ENCODE measurements around the gene SGK1.

The SGK1 gene

DNA sequence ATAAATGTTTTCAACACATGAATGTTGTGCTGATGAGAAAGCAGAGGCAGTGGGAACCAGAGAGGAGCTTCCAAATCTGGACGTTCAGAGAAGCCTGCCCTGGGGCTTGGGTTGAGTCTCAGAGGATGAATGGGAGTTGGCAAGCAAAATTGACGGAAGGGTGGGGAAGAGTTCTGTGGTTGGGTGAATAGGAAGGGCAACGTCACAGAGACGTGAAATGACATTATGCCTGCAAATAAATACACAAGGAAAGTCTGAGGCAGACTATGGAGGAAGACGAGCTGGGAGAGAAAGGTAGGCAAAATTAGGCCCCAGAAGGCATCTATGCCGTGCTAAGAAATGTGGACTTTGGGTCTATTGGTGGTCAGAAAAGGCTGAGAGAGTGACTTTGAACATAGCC is 25.2 kb upstream of the SGK1 start:
- DNase-seq (ENCODE audit: extremely low spot score) = no peak
- ChIA-PET POLR2A (no interaction called here), CTCF (interaction anchor here (0.6 kb wide), 1 partner anchor 10 kb away, joined by 3 read pairs; no protein-coding TSS in a partner anchor)
- TF ChIP-seq HDGF (IDR thresholded peaks at IDR 0.05; ENCODE audit: borderline replicate concordance) = no peak
- no peak for TF ChIP-seq ARNT (IDR thresholded peaks at IDR 0.05)
- no peak for TF ChIP-seq FOXA1 (IDR thresholded peaks at IDR 0.05)
- TF ChIP-seq, protein P1, sequence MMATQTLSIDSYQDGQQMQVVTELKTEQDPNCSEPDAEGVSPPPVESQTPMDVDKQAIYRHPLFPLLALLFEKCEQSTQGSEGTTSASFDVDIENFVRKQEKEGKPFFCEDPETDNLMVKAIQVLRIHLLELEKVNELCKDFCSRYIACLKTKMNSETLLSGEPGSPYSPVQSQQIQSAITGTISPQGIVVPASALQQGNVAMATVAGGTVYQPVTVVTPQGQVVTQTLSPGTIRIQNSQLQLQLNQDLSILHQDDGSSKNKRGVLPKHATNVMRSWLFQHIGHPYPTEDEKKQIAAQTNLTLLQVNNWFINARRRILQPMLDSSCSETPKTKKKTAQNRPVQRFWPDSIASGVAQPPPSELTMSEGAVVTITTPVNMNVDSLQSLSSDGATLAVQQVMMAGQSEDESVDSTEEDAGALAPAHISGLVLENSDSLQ (IDR thresholded peaks at IDR 0.05) = no peak
- TF ChIP-seq FOXK2 (IDR thresholded peaks at IDR 0.05) = no peak

DNA sequence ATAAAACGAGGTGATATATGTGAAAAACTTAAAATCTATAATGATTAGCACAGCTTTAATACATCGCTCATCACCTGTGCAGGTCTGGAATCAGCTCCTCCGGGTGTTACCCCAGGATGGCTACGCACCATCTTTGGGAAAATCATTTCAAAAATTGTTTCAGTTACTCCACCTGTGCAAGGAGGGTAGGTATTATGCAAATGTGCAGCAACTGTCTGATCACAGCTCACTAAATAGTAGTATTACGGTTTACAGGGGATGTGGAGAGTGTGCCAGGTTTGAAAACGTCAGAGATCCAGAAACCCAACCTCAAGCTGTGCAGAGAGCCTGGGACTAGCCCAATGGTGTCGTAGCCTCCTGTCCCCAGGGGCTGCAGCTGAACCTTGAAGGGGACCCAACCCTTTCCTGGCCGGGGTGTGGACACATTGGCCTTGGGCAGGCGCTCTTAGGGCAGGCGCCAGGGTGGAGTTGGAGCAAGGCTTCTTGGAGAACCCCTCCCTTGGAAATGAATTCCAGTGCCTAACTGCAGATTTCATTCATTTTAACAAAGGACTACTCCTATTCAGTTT is 24.2 kb upstream of the SGK1 start:
- TF ChIP-seq FOXK2 (IDR thresholded peaks at IDR 0.05) (no peak), FOXM1 (IDR thresholded peaks at IDR 0.05; ENCODE audit: borderline replicate concordance) (no peak), NFRKB (IDR thresholded peaks at IDR 0.05) (no peak), LEF1 (IDR thresholded peaks at IDR 0.05; ENCODE audit: borderline replicate concordance) (no peak), ELF4 (IDR thresholded peaks at IDR 0.05) (no peak), SUZ12 (IDR thresholded peaks at IDR 0.05) (no peak), SP1 (IDR thresholded peaks at IDR 0.05) (no peak), HDGF (IDR thresholded peaks at IDR 0.05; ENCODE audit: borderline replicate concordance) (no peak), BHLHE40 (IDR thresholded peaks at IDR 0.05; ENCODE audit: borderline replicate concordance) (no peak), ZNF384 (IDR thresholded peaks at IDR 0.05) (no peak), CTBP1 (IDR thresholded peaks at IDR 0.05; ENCODE audit: borderline replicate concordance) (no peak), L3MBTL2 (conservative IDR thresholded peaks at IDR 0.05) (no peak), TARDBP (IDR thresholded peaks at IDR 0.05) (no peak), ARNT (IDR thresholded peaks at IDR 0.05) (no peak), FOXA1 (IDR thresholded peaks at IDR 0.05) (no peak)
- TF ChIP-seq, protein P1 (IDR thresholded peaks at IDR 0.05) = no peak
- no peak for DNase-seq (ENCODE audit: extremely low spot score)
- ChIA-PET POLR2A (no interaction called here), CTCF (no interaction called here)

DNA sequence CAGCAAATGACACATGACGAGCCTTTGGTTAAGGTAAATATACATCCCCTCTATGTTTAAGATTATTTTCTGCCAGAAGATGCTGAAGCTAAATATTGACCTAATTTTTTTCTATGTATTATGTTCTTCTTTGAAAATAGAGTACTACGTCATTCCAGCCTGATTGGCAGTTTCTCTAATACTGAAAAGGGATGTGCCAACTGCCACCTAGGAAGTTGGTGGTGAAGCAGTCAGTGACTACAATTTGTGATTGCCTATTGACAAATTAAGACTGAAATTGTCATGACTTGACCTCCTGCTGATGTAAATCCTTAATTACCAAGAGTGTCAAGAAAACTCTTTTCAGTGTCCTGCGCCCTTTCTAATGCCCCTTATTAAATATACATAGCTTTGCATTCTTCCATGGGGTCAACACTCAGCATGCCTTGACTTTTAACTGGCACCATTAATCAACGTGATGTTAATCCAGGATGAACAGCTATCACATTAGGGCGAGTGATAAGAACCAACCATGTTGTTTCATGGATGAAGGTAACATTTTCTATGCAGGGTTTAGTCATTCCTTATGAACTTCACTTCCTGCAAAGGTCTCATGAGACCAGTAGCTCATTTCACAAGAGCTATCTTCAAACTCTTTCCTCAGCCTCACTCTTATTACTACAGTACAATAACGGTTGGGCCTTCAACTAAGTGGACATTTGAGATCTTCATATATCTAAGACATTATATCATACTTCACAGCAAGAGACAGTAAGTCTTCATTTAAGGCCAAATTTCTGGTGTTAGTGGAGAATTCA is 22.5 kb upstream of the SGK1 start:
- no peak for TF ChIP-seq FOXM1 (IDR thresholded peaks at IDR 0.05; ENCODE audit: borderline replicate concordance)
- no peak for TF ChIP-seq ARNT (IDR thresholded peaks at IDR 0.05)
- TF ChIP-seq SP1 (IDR thresholded peaks at IDR 0.05) = no peak
- no peak for TF ChIP-seq HDGF (IDR thresholded peaks at IDR 0.05; ENCODE audit: borderline replicate concordance)
- TF ChIP-seq BHLHE40 (IDR thresholded peaks at IDR 0.05; ENCODE audit: borderline replicate concordance) = no peak
- TF ChIP-seq NFRKB (IDR thresholded peaks at IDR 0.05) = no peak
- TF ChIP-seq, protein P1 (IDR thresholded peaks at IDR 0.05) = no peak
- TF ChIP-seq ELF4 (IDR thresholded peaks at IDR 0.05) = no peak
- no peak for TF ChIP-seq TARDBP (IDR thresholded peaks at IDR 0.05)
- TF ChIP-seq ZNF384 (IDR thresholded peaks at IDR 0.05) = no peak
- TF ChIP-seq SUZ12 (IDR thresholded peaks at IDR 0.05) = no peak
- TF ChIP-seq CTBP1 (IDR thresholded peaks at IDR 0.05; ENCODE audit: borderline replicate concordance) = no peak
- no peak for TF ChIP-seq LEF1 (IDR thresholded peaks at IDR 0.05; ENCODE audit: borderline replicate concordance)
- no peak for TF ChIP-seq FOXA1 (IDR thresholded peaks at IDR 0.05)
- no peak for TF ChIP-seq FOXK2 (IDR thresholded peaks at IDR 0.05)
- TF ChIP-seq L3MBTL2 (conservative IDR thresholded peaks at IDR 0.05) = no peak
- POLR2A ChIA-PET = no interaction called here
- DNase-seq (ENCODE audit: extremely low spot score) = no peak
- CTCF ChIA-PET = no interaction called here

DNA sequence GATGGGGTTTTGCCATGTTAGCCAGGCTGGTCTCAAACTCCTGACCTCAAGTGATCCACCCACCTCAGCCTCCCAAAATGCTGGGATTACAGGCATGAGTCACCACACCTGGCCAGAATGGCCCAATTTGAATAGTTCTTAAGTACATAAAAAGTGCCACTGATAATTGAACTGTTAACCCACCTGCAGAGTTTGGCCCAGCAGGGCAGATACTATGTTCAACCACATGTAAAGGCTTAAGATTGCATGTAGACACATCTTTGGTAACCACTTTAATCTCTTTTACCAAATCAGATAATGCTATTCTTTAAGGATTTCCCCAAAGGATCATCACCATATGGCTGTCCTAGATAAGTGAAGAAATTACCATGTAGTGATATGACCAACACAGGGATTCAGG is 21.3 kb upstream of the SGK1 start:
- CTCF ChIA-PET = no interaction called here
- TF ChIP-seq SP1 (IDR thresholded peaks at IDR 0.05) (no peak), FOXA1 (IDR thresholded peaks at IDR 0.05) (no peak), FOXM1 (IDR thresholded peaks at IDR 0.05; ENCODE audit: borderline replicate concordance) (no peak), CTBP1 (IDR thresholded peaks at IDR 0.05; ENCODE audit: borderline replicate concordance) (no peak), HDGF (IDR thresholded peaks at IDR 0.05; ENCODE audit: borderline replicate concordance) (no peak), SUZ12 (IDR thresholded peaks at IDR 0.05) (no peak), ZNF384 (IDR thresholded peaks at IDR 0.05) (no peak)
- TF ChIP-seq, protein P1 (IDR thresholded peaks at IDR 0.05) = no peak
- DNase-seq (ENCODE audit: extremely low spot score) = no peak
- POLR2A ChIA-PET = no interaction called here

DNA sequence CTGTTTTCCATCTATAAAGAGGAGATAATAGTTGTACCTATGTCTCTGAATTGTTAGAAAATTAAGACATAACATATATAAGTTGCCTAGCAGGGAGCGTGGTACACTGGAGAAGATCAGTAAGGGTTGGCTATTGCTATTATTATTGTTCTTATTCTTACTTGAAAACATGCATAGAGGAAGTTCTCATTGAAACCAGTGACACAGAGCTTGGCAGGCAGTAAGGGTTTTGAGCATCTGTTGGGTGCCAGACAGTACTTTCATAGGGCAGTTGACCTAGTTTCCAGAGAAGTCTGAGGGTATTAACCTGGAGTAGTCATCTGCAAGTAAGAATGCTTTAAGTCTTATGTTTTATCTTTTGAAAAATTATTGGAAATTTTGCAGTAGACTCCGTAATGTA is 13.3 kb upstream of the SGK1 start:
- ChIA-PET POLR2A (no interaction called here), CTCF (no interaction called here)
- TF ChIP-seq SUZ12 (IDR thresholded peaks at IDR 0.05) (no peak), LEF1 (IDR thresholded peaks at IDR 0.05; ENCODE audit: borderline replicate concordance) (no peak), ELF4 (IDR thresholded peaks at IDR 0.05) (no peak), NFRKB (IDR thresholded peaks at IDR 0.05) (no peak)
- TF ChIP-seq, protein P1 (IDR thresholded peaks at IDR 0.05) = no peak
- DNase-seq (ENCODE audit: extremely low spot score) = no peak

All from HEK293T (cell line).